Upper lobe of left lung (tissue), 4 donors: Measurements from ENCODE around the gene SLC22A3.

Source experiments
- EP300 ChIP-seq, 4 donors: sonication (generic); formaldehyde crosslinking; IDR thresholded peaks; one replicate each; pipeline ENCODE4 v1.5.1; 2017; ENCODE audit warnings: antibody characterized with exemption in 4 of 4, control low read depth in 2 of 4
- TF ChIP-seq, protein P1 (sequence below), 6 experiments: fragments of 450-650 bp in 4 of 6; fragments of 200-600 bp in 2 of 6; sonication (generic) in 2 of 6; IDR thresholded peaks; one replicate each; pipeline ENCODE4 v1.5.1; 2016 to 2019; ENCODE audit warnings: antibody characterized with exemption in 6 of 6

DNA sequence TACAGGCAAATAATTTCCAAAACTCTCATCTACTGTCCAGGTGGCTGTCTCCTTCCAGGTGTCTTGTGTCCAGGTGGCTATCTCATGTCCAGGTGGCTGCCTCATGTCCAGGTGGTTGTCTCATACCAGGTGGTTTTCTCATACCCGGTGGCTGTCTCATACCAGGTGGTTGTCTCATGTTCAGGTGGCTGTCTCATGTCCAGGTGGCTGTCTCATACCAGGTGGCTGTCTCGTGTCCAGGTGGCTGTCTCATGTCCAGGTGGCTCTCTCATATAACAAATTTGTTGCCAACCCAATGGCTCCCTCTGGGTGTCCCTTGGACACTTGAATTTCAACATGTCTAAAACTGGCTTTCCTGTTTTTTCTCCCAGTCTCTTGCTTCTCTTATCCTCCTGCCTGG lies 14.3 kb upstream of the SLC22A3 start:
- TF ChIP-seq, protein P1, sequence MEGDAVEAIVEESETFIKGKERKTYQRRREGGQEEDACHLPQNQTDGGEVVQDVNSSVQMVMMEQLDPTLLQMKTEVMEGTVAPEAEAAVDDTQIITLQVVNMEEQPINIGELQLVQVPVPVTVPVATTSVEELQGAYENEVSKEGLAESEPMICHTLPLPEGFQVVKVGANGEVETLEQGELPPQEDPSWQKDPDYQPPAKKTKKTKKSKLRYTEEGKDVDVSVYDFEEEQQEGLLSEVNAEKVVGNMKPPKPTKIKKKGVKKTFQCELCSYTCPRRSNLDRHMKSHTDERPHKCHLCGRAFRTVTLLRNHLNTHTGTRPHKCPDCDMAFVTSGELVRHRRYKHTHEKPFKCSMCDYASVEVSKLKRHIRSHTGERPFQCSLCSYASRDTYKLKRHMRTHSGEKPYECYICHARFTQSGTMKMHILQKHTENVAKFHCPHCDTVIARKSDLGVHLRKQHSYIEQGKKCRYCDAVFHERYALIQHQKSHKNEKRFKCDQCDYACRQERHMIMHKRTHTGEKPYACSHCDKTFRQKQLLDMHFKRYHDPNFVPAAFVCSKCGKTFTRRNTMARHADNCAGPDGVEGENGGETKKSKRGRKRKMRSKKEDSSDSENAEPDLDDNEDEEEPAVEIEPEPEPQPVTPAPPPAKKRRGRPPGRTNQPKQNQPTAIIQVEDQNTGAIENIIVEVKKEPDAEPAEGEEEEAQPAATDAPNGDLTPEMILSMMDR (IDR thresholded peaks at IDR 0.05), result no peak
- no peak for TF ChIP-seq EP300 (IDR thresholded peaks at IDR 0.05)
